Measurements from ENCODE around the gene CDK5R1. TPM values are rescaled to one million over a fixed set of nuclear protein-coding genes. Genes with fewer than 3 reads are reported as not detected.

CDK5R1 gene
- polyA plus RNA-seq, 3 donors, result 0.44 to 1.0 (median 0.48) TPM

DNA sequence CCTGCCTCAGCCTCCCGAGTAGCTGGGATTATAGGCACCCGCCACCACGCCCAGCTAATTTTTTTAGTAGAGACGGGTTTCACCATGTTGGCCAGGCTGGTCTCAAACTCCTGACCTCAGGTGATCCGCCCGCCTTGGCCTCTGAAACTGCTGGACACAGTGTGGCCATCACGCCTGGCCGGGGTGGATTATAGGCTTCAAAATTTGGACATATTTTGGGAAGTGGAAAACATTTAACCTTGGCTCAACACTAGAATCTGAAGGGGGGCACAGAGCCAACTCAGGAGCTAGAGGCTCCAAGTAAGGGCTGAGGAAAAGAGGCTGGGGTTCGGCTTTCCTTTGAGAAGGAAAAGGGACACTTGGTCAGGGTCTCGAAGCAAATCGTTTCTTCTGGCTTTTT, 2.2 kb upstream of the CDK5R1 start:
- H3K4me3 ChIP-seq (replicated peaks in 1 of 3; ENCODE audit: low read depth in 2 of 3, low read length in 3 of 3), result no peak overlapping the region
- no peak overlapping the region for H3K4me3 Mint-ChIP-seq
- H2AFZ ChIP-seq (ENCODE audit: insufficient read depth, low read depth, low read length, poor library complexity, severe bottlenecking), result no peak overlapping the region
- peaks cover 0 to 2% (median 0%) of the 10 kb centered on the region in 7 donors for H3K9me3 Mint-ChIP-seq
- H3K36me3 Mint-ChIP-seq, result peaks cover 47 to 56% of the 10 kb centered on the region in 2 donors
- H3K4me1 Mint-ChIP-seq, result peaks cover 27% of the 10 kb centered on the region
- H3K4me2 ChIP-seq (replicated peaks; ENCODE audit: extremely low read depth, low read length, poor library complexity, severe bottlenecking), result no peak overlapping the region
- peaks cover 0 to 9% (median 6%) of the 10 kb centered on the region in 3 donors for H3K27me3 Mint-ChIP-seq (ENCODE audit: low read depth in 3 of 3)
- no peaks in the 10 kb centered on the region for H3K9me3 ChIP-seq (replicated peaks in 1 of 2; ENCODE audit: control insufficient read depth in 1 of 2, insufficient read depth in 1 of 2, low read length in 2 of 2)
- no peak overlapping the region for H3K9ac ChIP-seq (ENCODE audit: insufficient read depth, low read length, poor library complexity, severe bottlenecking)
- peaks cover 17% of the 10 kb centered on the region for H3K79me2 ChIP-seq (ENCODE audit: insufficient read depth, low read length)
- H3K36me3 ChIP-seq (replicated peaks in 1 of 2; ENCODE audit: control insufficient read depth in 1 of 2, insufficient read depth in 2 of 2, low read length in 2 of 2), result peaks cover 30 to 43% of the 10 kb centered on the region in 2 donors
- intact Hi-C loops (cut with micrococcal nuclease), result loop anchor here (5.0 kb wide), 2 partner anchors 123 to 273 kb away; no protein-coding TSS in a partner anchor
- H3K4me1 ChIP-seq (ENCODE audit: control insufficient read depth in 1 of 2, insufficient read depth in 2 of 2, low read length in 2 of 2), result peaks cover 27 to 32% of the 10 kb centered on the region in 2 donors
- no peak overlapping the region for H3K27ac Mint-ChIP-seq
- no peak overlapping the region for H3K27ac ChIP-seq (ENCODE audit: low read depth in 1 of 2, low read length in 2 of 2)
- H4K20me1 ChIP-seq (ENCODE audit: insufficient read depth, low read length), result peaks cover 32% of the 10 kb centered on the region
- DNase-seq, result no peak
- WGBS (ENCODE audit: insufficient coverage), result 92% methylated on average over 5 of the region's 11 CpGs
- TF ChIP-seq, protein P1, sequence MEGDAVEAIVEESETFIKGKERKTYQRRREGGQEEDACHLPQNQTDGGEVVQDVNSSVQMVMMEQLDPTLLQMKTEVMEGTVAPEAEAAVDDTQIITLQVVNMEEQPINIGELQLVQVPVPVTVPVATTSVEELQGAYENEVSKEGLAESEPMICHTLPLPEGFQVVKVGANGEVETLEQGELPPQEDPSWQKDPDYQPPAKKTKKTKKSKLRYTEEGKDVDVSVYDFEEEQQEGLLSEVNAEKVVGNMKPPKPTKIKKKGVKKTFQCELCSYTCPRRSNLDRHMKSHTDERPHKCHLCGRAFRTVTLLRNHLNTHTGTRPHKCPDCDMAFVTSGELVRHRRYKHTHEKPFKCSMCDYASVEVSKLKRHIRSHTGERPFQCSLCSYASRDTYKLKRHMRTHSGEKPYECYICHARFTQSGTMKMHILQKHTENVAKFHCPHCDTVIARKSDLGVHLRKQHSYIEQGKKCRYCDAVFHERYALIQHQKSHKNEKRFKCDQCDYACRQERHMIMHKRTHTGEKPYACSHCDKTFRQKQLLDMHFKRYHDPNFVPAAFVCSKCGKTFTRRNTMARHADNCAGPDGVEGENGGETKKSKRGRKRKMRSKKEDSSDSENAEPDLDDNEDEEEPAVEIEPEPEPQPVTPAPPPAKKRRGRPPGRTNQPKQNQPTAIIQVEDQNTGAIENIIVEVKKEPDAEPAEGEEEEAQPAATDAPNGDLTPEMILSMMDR (IDR thresholded peaks at IDR 0.05), result no peak
- peaks cover 0 to 3% of the 10 kb centered on the region in 2 donors for H3K27me3 ChIP-seq (ENCODE audit: control insufficient read depth in 2 of 2, insufficient read depth in 2 of 2, low read length in 2 of 2)

DNA sequence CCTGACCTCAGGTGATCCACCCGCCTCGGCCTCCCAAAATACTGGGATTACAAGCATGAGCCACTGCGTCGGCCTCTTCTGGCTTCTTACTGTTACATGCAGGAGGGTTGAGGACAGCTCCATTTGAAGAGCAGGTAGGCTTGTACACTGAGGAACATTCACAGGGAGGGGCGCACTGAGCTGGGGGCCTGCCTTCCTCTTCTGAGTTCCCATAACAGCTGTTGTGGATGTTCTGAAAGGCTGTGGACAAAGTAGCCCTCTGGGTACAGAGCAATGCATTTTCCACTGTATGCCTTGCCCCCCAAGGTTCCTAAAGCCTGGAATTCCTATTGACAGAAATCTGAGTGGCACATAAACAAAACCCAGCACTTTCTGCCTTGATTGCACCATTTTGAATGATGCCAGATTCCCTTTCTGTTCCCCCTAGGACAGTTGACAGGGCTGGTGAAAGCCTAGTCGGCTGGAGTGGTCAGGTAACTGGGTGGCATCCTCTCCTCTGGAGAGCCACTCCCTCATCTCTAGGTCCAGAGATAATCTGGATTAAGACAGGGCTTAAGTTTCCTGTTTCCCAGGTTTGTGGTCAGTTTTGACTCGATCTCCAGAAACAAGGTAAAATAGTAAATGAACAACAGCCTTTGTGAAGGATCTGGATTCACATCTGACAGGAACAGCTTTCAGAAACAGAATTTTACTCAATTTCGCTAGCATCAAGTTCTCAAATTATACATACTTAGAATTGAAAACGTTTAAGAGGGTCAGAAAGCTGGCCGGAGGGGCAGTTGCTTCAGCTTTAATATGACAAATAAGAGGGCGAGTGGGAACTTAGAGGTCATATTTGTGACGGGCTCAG, 1.3 kb upstream of the CDK5R1 start:
- Mint-ChIP-seq H3K27me3 (ENCODE audit: low read depth in 3 of 3) (peaks cover 0 to 9% (median 6%) of the 10 kb centered on the region in 3 donors), H3K36me3 (peaks cover 47 to 56% of the 10 kb centered on the region in 2 donors), H3K9me3 (peaks cover 0 to 2% (median 0%) of the 10 kb centered on the region in 7 donors), H3K4me3 (peak overlapping the region; percentile 64 to 76), H3K4me1 (peaks cover 35% of the 10 kb centered on the region), H3K27ac (no peak overlapping the region)
- Histone ChIP-seq H3K79me2 (ENCODE audit: insufficient read depth, low read length) (peaks cover 21% of the 10 kb centered on the region), H2AFZ (ENCODE audit: insufficient read depth, low read depth, low read length, poor library complexity, severe bottlenecking) (peak overlapping the region; percentile 83), H3K4me1 (ENCODE audit: control insufficient read depth in 1 of 2, insufficient read depth in 2 of 2, low read length in 2 of 2) (peaks cover 34 to 40% of the 10 kb centered on the region in 2 donors), H3K4me3 (replicated peaks in 1 of 3; ENCODE audit: low read depth in 2 of 3, low read length in 3 of 3) (peak overlapping the region in 1 of 3 experiments; percentile 63), H3K9ac (ENCODE audit: insufficient read depth, low read length, poor library complexity, severe bottlenecking) (no peak overlapping the region), H3K27ac (ENCODE audit: low read depth in 1 of 2, low read length in 2 of 2) (no peak overlapping the region), H3K4me2 (replicated peaks; ENCODE audit: extremely low read depth, low read length, poor library complexity, severe bottlenecking) (peak overlapping the region; percentile 82), H3K9me3 (replicated peaks in 1 of 2; ENCODE audit: control insufficient read depth in 1 of 2, insufficient read depth in 1 of 2, low read length in 2 of 2) (no peaks in the 10 kb centered on the region), H4K20me1 (ENCODE audit: insufficient read depth, low read length) (peaks cover 33% of the 10 kb centered on the region), H3K36me3 (replicated peaks in 1 of 2; ENCODE audit: control insufficient read depth in 1 of 2, insufficient read depth in 2 of 2, low read length in 2 of 2) (peaks cover 26 to 41% of the 10 kb centered on the region in 2 donors), H3K27me3 (ENCODE audit: control insufficient read depth in 2 of 2, insufficient read depth in 2 of 2, low read length in 2 of 2) (peaks cover 0 to 3% of the 10 kb centered on the region in 2 donors)
- intact Hi-C loops (cut with micrococcal nuclease), result loop anchor here in 1 of 2 donors (5.0 kb wide), 1 partner anchor 122 kb away; no protein-coding TSS in a partner anchor
- WGBS (ENCODE audit: insufficient coverage), result 93% methylated on average over 5 of the region's 12 CpGs
- no peak for DNase-seq
- TF ChIP-seq, protein P1 (IDR thresholded peaks at IDR 0.05), result no peak

Measured in CD14-positive monocyte (primary cell).